ENCODE data around the gene C20orf144.
A peak's percentile ranks its signal among the peaks of the same experiment; 100 is the strongest.

Gene C20orf144

GRCh38 chr20:33666293-33667244 is 4.4 kb downstream of the C20orf144 start, which contains the start of gene ACTL10:
TSS of gene ACTL10 (plus strand) at chr20:33666943. CDS start at chr20:33667498, 555 bp downstream.
- peak; percentile 91 for DNase-seq

DNA sequence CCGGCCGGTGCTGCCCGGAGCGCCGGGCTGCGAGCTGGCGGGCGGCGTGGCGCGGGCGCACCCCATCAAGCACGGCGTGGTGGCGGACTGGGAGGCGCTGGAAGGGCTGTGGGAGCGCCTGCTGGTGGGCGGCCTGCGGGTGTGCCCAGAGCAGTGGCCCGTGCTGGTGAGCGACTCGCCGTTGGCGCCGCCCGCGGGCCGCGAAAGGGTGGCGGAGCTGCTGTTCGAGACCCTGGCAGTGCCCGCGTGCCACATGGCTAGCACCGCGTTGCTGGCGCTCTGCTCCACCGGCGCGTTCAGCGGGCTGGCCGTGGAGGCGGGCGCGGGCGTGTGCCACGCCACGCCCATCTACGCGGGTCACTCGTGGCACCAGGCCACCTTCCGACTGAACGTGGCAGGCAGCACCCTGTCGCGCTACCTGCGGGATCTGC is 5.1 kb downstream of the C20orf144 start:
- peak; percentile 60 for DNase-seq

DNA sequence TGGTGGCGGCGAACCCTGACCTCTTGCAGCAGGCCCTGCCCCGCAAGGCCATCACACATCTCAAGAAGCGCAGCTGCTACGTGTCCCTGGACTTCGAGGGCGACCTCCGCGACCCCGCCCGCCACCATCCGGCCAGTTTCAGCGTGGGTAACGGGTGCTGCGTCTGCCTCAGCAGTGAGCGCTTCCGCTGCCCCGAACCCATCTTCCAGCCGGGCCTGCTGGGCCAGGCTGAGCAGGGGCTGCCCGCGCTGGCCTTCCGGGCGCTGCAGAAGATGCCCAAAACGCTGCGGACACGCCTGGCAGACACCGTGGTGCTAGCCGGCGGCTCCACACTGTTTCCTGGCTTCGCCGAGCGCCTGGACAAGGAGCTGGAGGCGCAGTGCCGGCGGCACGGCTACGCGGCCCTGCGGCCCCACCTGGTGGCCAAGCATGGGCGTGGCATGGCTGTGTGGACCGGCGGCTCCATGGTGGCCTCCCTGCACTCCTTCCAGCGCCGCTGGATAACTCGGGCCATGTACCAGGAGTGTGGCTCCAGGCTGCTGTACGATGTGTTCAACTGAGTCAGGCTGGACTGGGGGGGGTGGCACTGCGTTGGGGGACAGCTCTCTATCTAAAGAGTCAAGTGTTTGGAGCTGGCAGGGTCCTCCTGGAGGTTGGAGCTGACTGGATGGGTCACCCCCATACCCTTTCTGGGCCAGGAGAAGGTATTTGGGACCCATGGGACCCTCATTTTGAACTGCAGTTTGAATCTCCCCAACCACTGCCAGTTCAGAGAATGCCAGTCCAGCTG is 5.7 kb downstream of the C20orf144 start:
- peak; percentile 87 for DNase-seq

DNA sequence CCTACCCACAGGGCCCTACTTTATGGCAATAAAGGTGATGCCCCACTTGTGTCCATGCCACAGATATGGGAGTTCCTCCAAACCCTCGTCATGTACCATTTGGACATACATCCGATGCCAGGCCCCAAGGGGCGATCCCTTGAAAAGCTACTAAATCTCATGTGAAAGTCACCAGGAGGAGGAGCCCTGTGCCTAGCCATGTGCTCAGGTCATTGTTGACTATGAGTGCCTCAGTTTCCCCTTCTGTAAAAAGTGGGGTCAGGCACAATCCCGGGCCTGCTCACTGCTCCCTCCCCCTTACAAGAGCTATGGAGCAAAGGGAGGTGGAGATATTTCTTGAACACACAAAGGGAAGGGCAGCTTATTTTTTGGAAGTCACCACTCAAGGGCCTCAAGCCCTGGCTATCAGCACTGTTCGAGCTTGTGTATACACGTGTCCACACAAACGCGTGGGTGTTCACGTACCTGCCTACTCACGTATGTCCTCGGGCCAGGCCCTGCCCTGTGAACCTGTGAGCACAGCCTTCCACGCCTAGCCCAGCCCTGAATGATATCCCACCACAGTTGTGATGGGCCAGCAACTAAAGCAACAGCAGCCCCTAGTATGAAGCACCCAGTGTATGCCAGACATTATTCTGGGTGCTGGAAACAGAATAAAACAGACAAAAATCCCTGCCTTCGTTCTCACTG is 6.5 kb downstream of the C20orf144 start:
- no peak for DNase-seq

- no peak for DNase-seq
These were observed 7.1 kb downstream of the C20orf144 start for GRCh38 chr20:33669224-33669623.

DNA sequence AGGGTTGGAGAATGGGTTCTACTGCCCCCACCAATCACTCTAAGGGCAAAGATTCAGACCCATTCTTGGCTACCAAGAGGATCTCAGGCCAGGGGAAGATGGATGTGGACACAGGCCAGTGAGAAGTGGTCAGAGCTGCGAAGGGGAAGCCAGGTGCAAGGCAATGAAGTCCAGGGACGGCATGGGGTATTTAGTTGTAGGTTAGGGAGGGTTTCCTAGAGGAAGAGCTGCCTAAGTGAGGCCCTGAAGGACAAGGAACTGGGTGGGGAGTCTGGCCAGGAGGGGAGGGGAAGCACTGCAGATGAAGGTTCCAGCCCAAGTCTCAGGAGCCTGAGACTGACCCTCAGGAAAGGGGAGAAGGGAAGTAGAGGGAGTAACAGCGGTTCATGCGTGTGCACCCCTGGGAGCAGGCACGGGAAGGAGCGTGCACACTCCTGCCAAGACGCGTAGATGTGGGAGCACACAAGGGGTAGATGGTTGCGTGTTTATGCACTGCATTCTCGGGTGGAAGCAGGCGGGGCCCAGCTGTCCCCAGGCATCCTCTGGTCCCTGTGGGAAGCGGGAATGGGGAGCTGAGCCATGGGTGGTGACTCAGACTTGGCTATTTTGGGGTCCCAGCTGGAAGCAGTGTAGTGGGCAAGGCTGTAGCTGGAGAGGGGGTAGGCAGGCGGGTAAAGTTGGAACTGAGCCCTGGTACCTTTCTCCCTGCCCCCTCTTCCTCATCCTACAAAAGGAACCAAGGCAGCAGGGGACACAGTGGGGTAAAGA is 7.9 kb downstream of the C20orf144 start:
- DNase-seq, result no peak

DNA sequence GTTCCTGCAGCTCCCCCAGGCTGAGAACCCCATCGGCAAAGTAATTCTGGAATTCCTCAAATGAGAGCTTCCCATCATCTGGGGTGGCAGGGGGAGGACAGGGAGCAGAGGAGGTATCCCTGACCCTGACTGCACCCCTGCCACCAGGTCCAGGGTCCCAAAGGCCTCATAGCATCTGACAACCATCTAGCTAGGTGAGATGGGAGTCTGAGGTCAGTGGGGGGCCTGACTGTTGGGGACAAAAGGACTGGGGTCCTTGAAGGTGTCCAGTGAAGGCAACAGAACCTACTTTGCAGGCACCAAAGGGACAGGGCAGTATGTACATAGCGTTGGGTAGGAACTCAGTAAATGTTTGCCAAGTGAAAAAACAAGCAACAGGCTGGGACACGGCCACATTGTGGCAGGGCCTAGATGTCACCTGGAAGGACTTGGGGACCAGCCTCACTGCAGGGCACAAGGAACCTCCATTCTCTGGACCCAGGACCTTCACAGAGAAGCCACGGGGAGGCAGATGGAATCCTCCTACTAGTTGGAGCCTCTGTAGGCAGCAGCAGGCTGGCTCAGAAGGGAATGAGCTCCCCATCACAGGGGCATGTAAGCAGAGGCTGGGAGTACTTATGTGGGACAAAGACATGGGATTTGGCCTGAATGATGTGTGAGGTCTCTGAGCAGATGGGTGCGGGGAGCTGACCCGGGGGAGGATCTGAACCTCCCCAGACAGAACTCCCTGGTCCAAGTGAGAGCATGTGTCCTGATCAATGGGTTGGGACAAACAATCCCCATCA is 8.8 kb downstream of the C20orf144 start:
- DNase-seq, result no peak

GRCh38 chr20:33671573-33672288 is 9.6 kb downstream of the C20orf144 start:
- no peak for DNase-seq

DNA sequence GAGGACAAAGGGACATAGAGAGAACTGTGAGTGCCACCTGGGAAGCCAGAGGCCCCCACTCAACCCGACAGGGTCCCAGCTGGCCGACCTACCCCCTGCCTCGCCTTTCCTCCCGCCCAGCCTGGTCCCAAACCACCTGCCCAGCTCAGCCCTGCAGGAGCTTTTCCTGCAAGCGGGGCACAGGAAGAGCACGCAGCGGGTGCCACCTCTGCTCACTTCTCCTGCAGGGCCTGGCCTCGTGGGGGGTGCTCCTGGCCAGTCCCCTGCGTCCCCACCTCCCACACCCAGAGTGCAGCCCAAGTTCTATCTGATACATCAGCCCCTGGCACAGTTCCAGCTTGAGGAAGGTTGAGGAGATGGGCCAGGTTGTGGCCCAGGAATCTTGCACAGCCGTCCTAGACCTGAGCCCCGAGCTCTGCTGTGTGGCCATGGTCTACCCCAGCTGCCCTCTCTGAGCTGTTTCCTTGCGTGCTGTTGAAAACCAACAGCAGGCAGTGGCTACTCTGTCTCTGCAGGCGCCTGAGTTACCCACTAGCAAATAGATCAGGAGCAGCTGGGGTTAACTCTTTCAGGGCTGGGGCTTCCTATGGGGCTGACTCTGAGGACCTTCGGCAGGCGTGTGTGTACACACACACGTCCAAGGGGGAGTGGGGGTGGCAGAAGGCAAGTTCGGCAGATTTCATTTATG is 10.4 kb downstream of the C20orf144 start:
- DNase-seq, result no peak

DNA sequence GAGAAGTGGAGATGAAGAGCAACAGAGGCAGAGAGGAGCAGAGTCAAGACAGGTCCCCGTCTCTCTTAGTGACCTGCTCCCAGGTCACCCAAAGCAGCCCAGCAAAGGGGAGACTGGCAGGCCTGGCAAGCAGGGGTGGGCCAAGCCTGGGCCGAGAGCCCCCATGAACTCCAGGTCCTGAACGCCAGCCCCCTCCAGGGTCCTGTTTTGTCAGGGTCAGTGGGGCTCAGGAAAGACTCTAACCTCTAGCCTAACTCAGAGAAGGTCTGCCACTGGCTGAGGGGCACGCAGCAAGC is 10.9 kb downstream of the C20orf144 start:
- DNase-seq, result no peak

DNA sequence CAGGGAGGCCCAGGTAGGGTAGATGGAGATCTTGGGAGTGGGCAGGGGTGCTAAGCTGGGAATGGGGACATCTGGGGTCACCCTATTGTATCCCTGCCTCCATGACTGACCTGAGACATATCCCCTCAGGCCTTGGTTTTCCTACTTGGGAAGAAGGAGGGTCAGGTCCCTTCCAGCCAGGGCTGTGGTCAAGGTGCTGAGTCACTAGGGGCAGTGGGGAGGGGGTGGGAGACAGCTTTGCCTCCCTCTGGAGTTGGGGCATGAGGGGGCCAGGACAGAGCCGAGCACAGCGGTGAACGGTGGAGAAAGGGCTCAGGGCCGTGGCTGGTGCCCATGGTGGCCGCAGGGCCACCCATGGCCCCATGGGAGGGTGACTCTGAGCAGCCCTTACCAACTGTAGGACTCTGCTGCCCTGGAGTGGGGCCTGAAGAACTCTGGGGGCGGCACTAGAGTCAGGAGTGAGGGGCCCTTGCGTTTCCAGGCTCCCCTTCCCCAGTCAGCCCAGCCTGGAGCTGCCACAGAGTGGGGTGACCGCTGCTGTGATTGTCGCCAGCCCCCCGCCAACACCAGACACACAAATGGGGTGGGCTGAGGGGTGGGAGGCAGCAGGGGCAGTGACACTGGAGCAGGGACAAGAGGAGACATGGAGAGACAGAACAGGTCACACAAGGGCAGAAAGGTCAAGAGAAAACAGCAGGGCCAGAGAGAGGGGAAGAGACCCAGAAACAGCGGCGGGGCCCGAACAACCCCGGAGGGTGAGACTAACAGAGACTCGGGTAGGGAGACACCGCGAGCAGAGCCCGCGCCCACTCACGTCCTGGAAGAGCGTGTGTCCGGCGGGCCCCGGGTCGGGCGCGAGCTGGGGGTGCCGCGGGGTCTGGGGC is 11.5 kb downstream of the C20orf144 start:
- peak; percentile 62 for DNase-seq

DNA sequence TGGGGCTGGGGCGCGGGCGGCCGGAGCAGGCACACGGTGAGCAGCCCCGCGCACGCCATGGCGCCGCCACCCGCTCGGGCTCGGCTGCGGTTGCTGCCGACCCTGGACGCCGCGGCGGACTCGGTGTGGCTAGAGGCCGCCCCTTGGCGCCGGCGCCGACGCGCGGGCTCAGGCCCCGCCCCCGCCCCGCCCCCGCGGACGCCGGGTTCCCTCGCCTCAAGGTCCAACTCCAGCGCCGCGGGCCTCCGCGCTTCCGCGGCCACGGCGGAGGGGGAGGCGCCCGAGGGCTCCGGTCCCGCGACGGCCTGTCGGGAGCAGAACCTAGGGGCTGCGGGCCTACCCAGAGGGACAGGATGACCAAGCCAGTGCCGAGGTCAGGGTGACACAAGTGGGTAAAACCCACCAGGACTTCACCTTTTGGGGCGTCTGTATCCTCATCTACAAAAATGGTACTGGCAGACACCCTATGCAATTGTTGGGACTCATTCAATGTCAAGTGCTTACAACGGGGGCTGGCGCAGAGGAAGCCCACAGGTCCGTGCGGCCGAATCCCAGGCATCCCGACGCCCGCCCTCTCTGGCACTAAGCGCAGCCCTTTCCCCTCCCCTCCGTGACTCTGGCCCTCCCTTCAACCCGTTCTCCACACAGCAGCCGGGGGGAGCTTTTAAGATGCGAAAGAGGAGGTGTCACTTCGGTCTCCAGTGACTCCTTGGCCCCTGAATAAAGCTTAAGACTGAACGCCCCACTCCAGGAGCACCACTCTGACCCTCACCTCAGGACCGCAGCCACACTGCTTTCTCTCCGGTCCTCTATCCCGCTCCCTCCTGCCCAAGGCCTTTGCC is 12.4 kb downstream of the C20orf144 start, which contains the start of gene NECAB3:
Gene NECAB3 (minus strand): TSS at position 135 of the 842 bp plus-strand sequence. CDS start 76 bp downstream, at position 59.
- peak; percentile 89 for DNase-seq

- DNase-seq, result no peak
These were observed 13.2 kb downstream of the C20orf144 start for GRCh38 chr20:33675136-33675959.

GRCh38 chr20:33676121-33676520 is 14.0 kb downstream of the C20orf144 start:
- no peak for DNase-seq

GRCh38 chr20:33676652-33677645 is 14.8 kb downstream of the C20orf144 start:
- DNase-seq, result no peak
